ENCODE data around the gene GTPBP8. TPM values are rescaled to one million over a fixed set of nuclear protein-coding genes. Genes with fewer than 3 reads are reported as not detected.

Gene GTPBP8
- total and polyA plus RNA-seq, 2 of the 13 experiments (the other 11 are each of a cell fraction or from before 2014, with no cell fraction given) = 12.5 to 16.7 TPM

DNA sequence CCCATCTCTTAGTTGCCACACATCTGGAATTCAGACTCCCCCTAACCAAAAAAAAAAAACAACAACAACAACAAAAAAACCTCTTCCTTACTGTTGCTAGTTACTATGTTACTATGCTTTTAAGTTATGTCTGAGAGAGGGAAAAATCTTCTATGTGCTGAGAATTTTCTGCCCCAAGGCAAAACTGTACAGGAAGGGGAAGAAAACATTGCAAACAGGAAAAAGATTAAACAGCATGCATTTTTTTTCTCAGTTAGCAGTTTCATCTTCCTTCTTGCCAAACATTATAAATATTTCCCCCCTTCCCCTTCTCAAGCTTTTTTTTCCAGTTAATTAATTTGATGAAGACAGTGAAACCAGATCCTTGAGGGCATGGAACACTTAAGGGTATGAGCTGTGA lies 14.8 kb upstream of the GTPBP8 start:
- in situ Hi-C loops (cut with HindIII; ENCODE audit: extremely low pct_ligation_motif_present, low pct_unique_long_range_greater_than_20kb) = loop anchor here (5.0 kb wide), 2 partner anchors 239 to 334 kb away; partner anchors contain the start of gene CCDC80
- no peak for FAIRE-seq
- Histone ChIP-seq H3K27me3 (ENCODE audit: control insufficient read depth in 1 of 2, insufficient read depth in 2 of 2, low read length in 2 of 2) (peaks cover 0 to 5% of the 10 kb centered on the region in 2 experiments; a peak in 1 of 5 replicates), H3K4me2 (ENCODE audit: low read depth, low read length) (no peak overlapping the region), H3K79me2 (ENCODE audit: insufficient read depth, low read length) (no peaks in the 10 kb centered on the region), H4K20me1 (ENCODE audit: insufficient read depth, low read length) (no peaks in the 10 kb centered on the region), H3K4me3 (replicated peaks in 1 of 3; ENCODE audit: insufficient read depth in 1 of 3, low read depth in 2 of 3, low read length in 3 of 3) (no peak overlapping the region), H3K4me1 (ENCODE audit: insufficient read depth, low read length) (peaks cover 11% of the 10 kb centered on the region; the same call in 1 of the 2 replicates), H3K27ac (ENCODE audit: extremely low read length, insufficient read depth, low read length) (no peak overlapping the region), H3K36me3 (replicated peaks in 1 of 2; ENCODE audit: control insufficient read depth in 1 of 2, insufficient read depth in 2 of 2, low read length in 2 of 2) (no peaks in the 10 kb centered on the region), H2AFZ (ENCODE audit: low read length) (no peak overlapping the region), H3K9me3 (ENCODE audit: low read length) (no peaks in the 10 kb centered on the region), H3K9ac (ENCODE audit: insufficient read depth, low read depth, low read length) (no peak overlapping the region)
- TF ChIP-seq KDM1A (CRISPR knock-in tag; IDR thresholded peaks at IDR 0.05) = no peak
- no peak for TF ChIP-seq MNT (IDR thresholded peaks at IDR 0.05)
- no peak for TF ChIP-seq MEIS2 (CRISPR knock-in tag; IDR thresholded peaks at IDR 0.05)
- TF ChIP-seq SP2 (CRISPR knock-in tag; IDR thresholded peaks at IDR 0.05) = no peak
- TF ChIP-seq, protein P1, sequence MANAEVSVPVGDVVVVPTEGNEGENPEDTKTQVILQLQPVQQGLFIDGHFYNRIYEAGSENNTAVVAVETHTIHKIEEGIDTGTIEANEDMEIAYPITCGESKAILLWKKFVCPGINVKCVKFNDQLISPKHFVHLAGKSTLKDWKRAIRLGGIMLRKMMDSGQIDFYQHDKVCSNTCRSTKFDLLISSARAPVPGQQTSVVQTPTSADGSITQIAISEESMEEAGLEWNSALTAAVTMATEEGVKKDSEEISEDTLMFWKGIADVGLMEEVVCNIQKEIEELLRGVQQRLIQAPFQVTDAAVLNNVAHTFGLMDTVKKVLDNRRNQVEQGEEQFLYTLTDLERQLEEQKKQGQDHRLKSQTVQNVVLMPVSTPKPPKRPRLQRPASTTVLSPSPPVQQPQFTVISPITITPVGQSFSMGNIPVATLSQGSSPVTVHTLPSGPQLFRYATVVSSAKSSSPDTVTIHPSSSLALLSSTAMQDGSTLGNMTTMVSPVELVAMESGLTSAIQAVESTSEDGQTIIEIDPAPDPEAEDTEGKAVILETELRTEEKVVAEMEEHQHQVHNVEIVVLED (CRISPR knock-in tag; IDR thresholded peaks at IDR 0.05; ENCODE audit: borderline replicate concordance) = no peak
- no peak for TF ChIP-seq ZNF136 (CRISPR knock-in tag; IDR thresholded peaks at IDR 0.05; ENCODE audit: low read depth)
- TF ChIP-seq ZNF598 (CRISPR knock-in tag; IDR thresholded peaks at IDR 0.05; ENCODE audit: borderline replicate concordance) = no peak
- TF ChIP-seq ISL2 (CRISPR knock-in tag; IDR thresholded peaks at IDR 0.05) = no peak
- no peak for TF ChIP-seq KMT2B (CRISPR knock-in tag; IDR thresholded peaks at IDR 0.05)
- no peak for TF ChIP-seq SPEN (CRISPR knock-in tag; IDR thresholded peaks at IDR 0.05; ENCODE audit: low read depth)
- no peak for TF ChIP-seq ETV6 (CRISPR knock-in tag; conservative IDR thresholded peaks at IDR 0.05)
- no peak for TF ChIP-seq ZNF232 (CRISPR knock-in tag; IDR thresholded peaks at IDR 0.05; ENCODE audit: borderline replicate concordance)
- no peak for TF ChIP-seq RCOR2 (CRISPR knock-in tag; IDR thresholded peaks at IDR 0.05)
- TF ChIP-seq, protein P2, sequence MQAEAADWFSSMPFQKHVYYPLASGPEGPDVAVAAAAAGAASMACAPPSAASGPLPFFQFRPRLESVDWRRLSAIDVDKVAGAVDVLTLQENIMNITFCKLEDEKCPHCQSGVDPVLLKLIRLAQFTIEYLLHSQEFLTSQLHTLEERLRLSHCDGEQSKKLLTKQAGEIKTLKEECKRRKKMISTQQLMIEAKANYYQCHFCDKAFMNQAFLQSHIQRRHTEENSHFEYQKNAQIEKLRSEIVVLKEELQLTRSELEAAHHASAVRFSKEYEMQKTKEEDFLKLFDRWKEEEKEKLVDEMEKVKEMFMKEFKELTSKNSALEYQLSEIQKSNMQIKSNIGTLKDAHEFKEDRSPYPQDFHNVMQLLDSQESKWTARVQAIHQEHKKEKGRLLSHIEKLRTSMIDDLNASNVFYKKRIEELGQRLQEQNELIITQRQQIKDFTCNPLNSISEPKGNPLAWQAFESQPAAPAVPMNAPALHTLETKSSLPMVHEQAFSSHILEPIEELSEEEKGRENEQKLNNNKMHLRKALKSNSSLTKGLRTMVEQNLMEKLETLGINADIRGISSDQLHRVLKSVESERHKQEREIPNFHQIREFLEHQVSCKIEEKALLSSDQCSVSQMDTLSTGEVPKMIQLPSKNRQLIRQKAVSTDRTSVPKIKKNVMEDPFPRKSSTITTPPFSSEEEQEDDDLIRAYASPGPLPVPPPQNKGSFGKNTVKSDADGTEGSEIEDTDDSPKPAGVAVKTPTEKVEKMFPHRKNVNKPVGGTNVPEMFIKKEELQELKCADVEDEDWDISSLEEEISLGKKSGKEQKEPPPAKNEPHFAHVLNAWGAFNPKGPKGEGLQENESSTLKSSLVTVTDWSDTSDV (CRISPR knock-in tag; IDR thresholded peaks at IDR 0.05) = no peak
- no peak for TF ChIP-seq ZNF253 (CRISPR knock-in tag; IDR thresholded peaks at IDR 0.05; ENCODE audit: borderline replicate concordance)
- no peak for TF ChIP-seq ETS1 (CRISPR knock-in tag; IDR thresholded peaks at IDR 0.05)
- no peak for TF ChIP-seq ONECUT2 (CRISPR knock-in tag; IDR thresholded peaks at IDR 0.05)
- TF ChIP-seq TMF1 (CRISPR knock-in tag; IDR thresholded peaks at IDR 0.05; ENCODE audit: low read depth) = no peak
- no peak for TF ChIP-seq ZNF563 (CRISPR knock-in tag; IDR thresholded peaks at IDR 0.05)
- no peak for TF ChIP-seq ZNF331 (CRISPR knock-in tag; IDR thresholded peaks at IDR 0.05)
- CTCF ChIA-PET (ENCODE audit: low intra/inter-chr PET ratio, low total read pairs) = no interaction called here
- POLR2A ChIA-PET = no interaction called here
- no peak for ATAC-seq
- no TSS peak for BruUV-seq (replicated peaks)
- intact Hi-C loops (cut with micrococcal nuclease; ENCODE audit: unreplicated experiment) = no loop called here
- no peak for DNase-seq (ENCODE audit: low spot score)
